PC-3 (cell line): ENCODE data around the gene SPATA32.

Source experiments
- CTCF ChIP-seq: fragments of 300-600 bp; sonication (generic); conservative IDR thresholded peaks from 2 replicates; pipeline ENCODE4 v1.5.1; 2017; ENCODE audit warnings: antibody characterized with exemption, low read depth, mild to moderate bottlenecking, low read length
- EZH2 ChIP-seq: fragments of 300-600 bp; sonication (generic); IDR thresholded peaks from one replicate; pipeline ENCODE4 v1.6.1; 2017; ENCODE audit warnings: antibody characterized with exemption, mild to moderate bottlenecking, low read length; ENCODE audit not compliant: unreplicated experiment

GRCh38 chr17:45293413-45294211, 31.7 kb upstream of the SPATA32 start:
- TF ChIP-seq EZH2 (no peak), CTCF (peak; percentile 49)
